Measurements from ENCODE around the gene NAA10. TPM values are rescaled to one million over a fixed set of nuclear protein-coding genes. Genes with fewer than 3 reads are reported as not detected.

The NAA10 gene
- total RNA-seq, 1 experiment from 2014 or later = 107 TPM

DNA sequence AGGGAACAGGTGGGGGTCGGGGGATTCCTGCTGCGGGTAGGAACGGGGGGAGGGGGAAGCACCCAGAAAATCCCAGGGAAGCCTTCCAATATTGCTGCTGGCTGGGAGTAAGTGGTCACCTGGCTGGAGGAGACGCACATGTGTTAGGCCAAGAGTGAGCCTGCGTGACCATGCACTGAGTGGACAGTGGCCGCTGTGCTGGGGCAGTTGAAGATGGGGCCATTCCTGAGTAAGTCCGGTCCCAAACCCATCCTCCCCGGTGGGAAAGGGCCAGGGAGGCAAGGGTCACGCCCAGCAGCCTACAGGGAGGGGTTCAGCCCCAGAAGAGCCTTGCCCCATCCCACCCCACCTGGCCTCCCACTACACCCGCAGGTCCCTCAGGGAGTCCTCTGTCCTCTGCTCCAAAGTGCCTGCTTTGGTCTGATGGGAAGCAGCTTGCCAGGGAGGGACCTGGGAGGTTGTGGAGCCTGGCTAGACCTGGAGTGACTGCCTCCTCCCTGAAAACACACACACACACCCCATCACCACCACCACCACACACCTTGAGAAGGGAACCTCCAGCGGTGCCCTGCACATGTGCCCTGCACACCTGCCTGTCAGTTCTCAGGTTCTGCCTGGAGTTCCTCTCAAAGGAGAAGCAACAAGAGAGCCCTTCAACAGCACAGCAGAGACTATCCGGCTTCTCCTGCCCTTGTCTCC, 54.9 kb downstream of the NAA10 start (continued):
- TF ChIP-seq, protein P1, sequence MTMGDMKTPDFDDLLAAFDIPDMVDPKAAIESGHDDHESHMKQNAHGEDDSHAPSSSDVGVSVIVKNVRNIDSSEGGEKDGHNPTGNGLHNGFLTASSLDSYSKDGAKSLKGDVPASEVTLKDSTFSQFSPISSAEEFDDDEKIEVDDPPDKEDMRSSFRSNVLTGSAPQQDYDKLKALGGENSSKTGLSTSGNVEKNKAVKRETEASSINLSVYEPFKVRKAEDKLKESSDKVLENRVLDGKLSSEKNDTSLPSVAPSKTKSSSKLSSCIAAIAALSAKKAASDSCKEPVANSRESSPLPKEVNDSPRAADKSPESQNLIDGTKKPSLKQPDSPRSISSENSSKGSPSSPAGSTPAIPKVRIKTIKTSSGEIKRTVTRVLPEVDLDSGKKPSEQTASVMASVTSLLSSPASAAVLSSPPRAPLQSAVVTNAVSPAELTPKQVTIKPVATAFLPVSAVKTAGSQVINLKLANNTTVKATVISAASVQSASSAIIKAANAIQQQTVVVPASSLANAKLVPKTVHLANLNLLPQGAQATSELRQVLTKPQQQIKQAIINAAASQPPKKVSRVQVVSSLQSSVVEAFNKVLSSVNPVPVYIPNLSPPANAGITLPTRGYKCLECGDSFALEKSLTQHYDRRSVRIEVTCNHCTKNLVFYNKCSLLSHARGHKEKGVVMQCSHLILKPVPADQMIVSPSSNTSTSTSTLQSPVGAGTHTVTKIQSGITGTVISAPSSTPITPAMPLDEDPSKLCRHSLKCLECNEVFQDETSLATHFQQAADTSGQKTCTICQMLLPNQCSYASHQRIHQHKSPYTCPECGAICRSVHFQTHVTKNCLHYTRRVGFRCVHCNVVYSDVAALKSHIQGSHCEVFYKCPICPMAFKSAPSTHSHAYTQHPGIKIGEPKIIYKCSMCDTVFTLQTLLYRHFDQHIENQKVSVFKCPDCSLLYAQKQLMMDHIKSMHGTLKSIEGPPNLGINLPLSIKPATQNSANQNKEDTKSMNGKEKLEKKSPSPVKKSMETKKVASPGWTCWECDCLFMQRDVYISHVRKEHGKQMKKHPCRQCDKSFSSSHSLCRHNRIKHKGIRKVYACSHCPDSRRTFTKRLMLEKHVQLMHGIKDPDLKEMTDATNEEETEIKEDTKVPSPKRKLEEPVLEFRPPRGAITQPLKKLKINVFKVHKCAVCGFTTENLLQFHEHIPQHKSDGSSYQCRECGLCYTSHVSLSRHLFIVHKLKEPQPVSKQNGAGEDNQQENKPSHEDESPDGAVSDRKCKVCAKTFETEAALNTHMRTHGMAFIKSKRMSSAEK (CRISPR knock-in tag; IDR thresholded peaks at IDR 0.05; ENCODE audit: borderline replicate concordance) = no peak
- no peak for TF ChIP-seq KAT7 (CRISPR knock-in tag; IDR thresholded peaks at IDR 0.05; ENCODE audit: borderline replicate concordance)

Small RNAs within 50 kb of the gene (microRNA-seq; reads per million reads assigned to microRNA genes)
- gene MIR3202-1 (ENCODE audit: borderline number of aligned reads) = not detected
- not detected for gene MIR3202-2 (ENCODE audit: borderline number of aligned reads)

Other genes starting within 250 kb of the NAA10 start
- gene SLC6A8, start 247.1 kb downstream of the NAA10 start, total RNA-seq (2021) = 102 to 112 TPM (median 110 TPM) in 3 replicates
- gene BCAP31, start 210.7 kb downstream of the NAA10 start, total RNA-seq (2021) = 142 to 150 TPM (median 144 TPM) in 3 replicates
- gene ABCD1, start 210.2 kb downstream of the NAA10 start, total RNA-seq (2021) = 9.1 to 10.4 TPM (median 9.5 TPM) in 3 replicates
- gene PLXNB3, start 170.8 kb downstream of the NAA10 start, total RNA-seq (2021) = 2.5 to 4.2 TPM (median 2.9 TPM) in 3 replicates
- not detected in 3 replicates for gene SRPK3, start 154.0 kb downstream of the NAA10 start, total RNA-seq (2021)
- gene IDH3G, start 140.7 kb downstream of the NAA10 start, total RNA-seq (2021) = 50.4 to 52.9 TPM (median 52.4 TPM) in 3 replicates
- gene SSR4, start 140.4 kb downstream of the NAA10 start, total RNA-seq (2021) = 203 to 237 TPM (median 232 TPM) in 3 replicates
- 120 to 175 TPM (median 161 TPM) in 3 replicates for gene PDZD4, start 104.5 kb downstream of the NAA10 start, total RNA-seq (2021)
- gene L1CAM, start 48.9 kb downstream of the NAA10 start, total RNA-seq (2021) = 40.2 to 55.2 TPM (median 49.4 TPM) in 3 replicates
- 0.11 TPM in 1 of 3 replicates, not detected in the others for gene AVPR2, start 30.4 kb downstream of the NAA10 start, total RNA-seq (2021)
- gene ARHGAP4, start 8.8 kb downstream of the NAA10 start, total RNA-seq (2021) = 52.1 to 66.9 TPM (median 65.3 TPM) in 3 replicates
- 14.0 to 18.6 TPM (median 16.2 TPM) in 3 replicates for gene RENBP, start 9.6 kb upstream of the NAA10 start, total RNA-seq (2021)
- 121 to 130 TPM (median 125 TPM) in 3 replicates for gene HCFC1, start 36.8 kb upstream of the NAA10 start, total RNA-seq (2021)
- gene TMEM187, start 37.7 kb upstream of the NAA10 start, total RNA-seq (2021) = 8.4 to 12.3 TPM (median 10.1 TPM) in 3 replicates
- gene IRAK1, start 84.9 kb upstream of the NAA10 start, total RNA-seq (2021) = 32.1 to 48.0 TPM (median 45.2 TPM) in 3 replicates
- 28.7 to 36.2 TPM (median 33.7 TPM) in 3 replicates for gene MECP2, start 162.7 kb upstream of the NAA10 start, total RNA-seq (2021)
- gene OPN1LW, start 209.2 kb upstream of the NAA10 start, total RNA-seq (2021) = not detected in 3 replicates
- gene OPN1MW, start 247.6 kb upstream of the NAA10 start, total RNA-seq (2021) = not detected in 3 replicates